H9 (cell line): ENCODE results near the gene CADM1. TPM values are rescaled to one million over a fixed set of nuclear protein-coding genes. Genes with fewer than 3 reads are reported as not detected.

Source experiments
- DNase-seq: peaks from one replicate; pipeline ENCODE4 v3.0.0-alpha.2; 2017
- H2AFZ ChIP-seq: one replicate; pipeline ENCODE4 v1.6.1; 2013; ENCODE audit warnings: mild to moderate bottlenecking, low read length, control low read depth, moderate library complexity
- H2AK5ac ChIP-seq: 2 replicates; pipeline ENCODE4 v1.6.1; 2013; ENCODE audit warnings: low read length, control low read depth, mixed read lengths; ENCODE audit not compliant: insufficient read length
- H2BK120ac ChIP-seq: one replicate; pipeline ENCODE4 v1.6.1; 2013; ENCODE audit warnings: low read depth, mild to moderate bottlenecking, low read length, control low read depth, inconsistent platforms; ENCODE audit not compliant: poor library complexity, severe bottlenecking
- H2BK12ac ChIP-seq: 2 replicates; pipeline ENCODE4 v1.6.1; 2013; ENCODE audit warnings: low read length, control low read depth, mixed read lengths, low read depth; ENCODE audit not compliant: insufficient read length
- H2BK15ac ChIP-seq: 2 replicates; pipeline ENCODE4 v1.6.1; 2013; ENCODE audit warnings: low read depth, low read length, control low read depth
- H2BK20ac ChIP-seq: one replicate; pipeline ENCODE4 v1.6.1; 2013; ENCODE audit warnings: low read depth, mild to moderate bottlenecking, low read length, control low read depth, inconsistent platforms; ENCODE audit not compliant: poor library complexity, severe bottlenecking
- H2BK5ac ChIP-seq: 2 replicates; pipeline ENCODE4 v1.6.1; 2013; ENCODE audit warnings: low read length, control low read depth, mixed read lengths; ENCODE audit not compliant: insufficient read length
- H3K14ac ChIP-seq: 2 replicates; pipeline ENCODE4 v1.6.1; 2013; ENCODE audit warnings: low read length, control low read depth; ENCODE audit not compliant: insufficient read depth
- H3K18ac ChIP-seq: 2 replicates; pipeline ENCODE4 v1.6.1; 2013; ENCODE audit warnings: low read depth, mild to moderate bottlenecking, mixed read lengths, low read length, control low read depth; ENCODE audit not compliant: insufficient read length
- H3K23ac ChIP-seq: 2 replicates; pipeline ENCODE4 v1.6.1; 2013; ENCODE audit warnings: low read length, control low read depth, mixed read lengths, low read depth; ENCODE audit not compliant: insufficient read length
- H3K23me2 ChIP-seq: 2 replicates; pipeline ENCODE4 v1.6.1; 2013; ENCODE audit warnings: low read depth, mild to moderate bottlenecking, mixed read lengths, low read length, control low read depth; ENCODE audit not compliant: insufficient read length, poor library complexity, severe bottlenecking
- H3K27ac ChIP-seq: 2 replicates; pipeline ENCODE4 v1.5.1; 2013; ENCODE audit warnings: low read length, control low read depth, mixed read lengths, low read depth; ENCODE audit not compliant: insufficient read length
- H3K27me3 ChIP-seq: 2 replicates; pipeline ENCODE4 v1.6.1; 2013; ENCODE audit warnings: low read length, control low read depth, inconsistent platforms; ENCODE audit not compliant: insufficient read depth
- H3K4ac ChIP-seq: 2 replicates; pipeline ENCODE4 v1.6.1; 2013; ENCODE audit warnings: low read depth, mild to moderate bottlenecking, control low read depth, inconsistent platforms, low read length, moderate library complexity
- H3K4me1 ChIP-seq: 2 replicates; pipeline ENCODE4 v1.6.1; 2013; ENCODE audit warnings: low read length, control low read depth, inconsistent platforms; ENCODE audit not compliant: insufficient read depth
- H3K4me2 ChIP-seq: 2 replicates; pipeline ENCODE4 v1.6.1; 2013; ENCODE audit warnings: low read length, control low read depth, mixed read lengths; ENCODE audit not compliant: insufficient read length, insufficient read depth
- H3K56ac ChIP-seq: 2 replicates; pipeline ENCODE4 v1.6.1; 2013; ENCODE audit warnings: low read depth, mild to moderate bottlenecking, mixed read lengths, low read length, control low read depth; ENCODE audit not compliant: insufficient read length
- H3K79me1 ChIP-seq: 2 replicates; pipeline ENCODE4 v1.6.1; 2013; ENCODE audit warnings: low read depth, mild to moderate bottlenecking, moderate library complexity, low read length, control low read depth, inconsistent platforms; ENCODE audit not compliant: insufficient read depth, poor library complexity, severe bottlenecking
- H3K79me2 ChIP-seq: 2 replicates; pipeline ENCODE4 v1.6.1; 2013; ENCODE audit warnings: low read length, control low read depth, inconsistent platforms; ENCODE audit not compliant: insufficient read depth
- H3K9ac ChIP-seq: 2 replicates; pipeline ENCODE4 v1.6.1; 2013; ENCODE audit warnings: low read length, control low read depth, mixed read lengths; ENCODE audit not compliant: insufficient read length; ENCODE audit errors: extremely low read depth
- H3K9me3 ChIP-seq: one replicate; pipeline ENCODE4 v1.6.1; 2013; ENCODE audit warnings: low read depth, low read length, inconsistent platforms; ENCODE audit not compliant: control insufficient read depth
- H3T11ph ChIP-seq: one replicate; pipeline ENCODE4 v1.6.1; 2013; ENCODE audit warnings: mild to moderate bottlenecking, low read length, control low read depth, inconsistent platforms
- H4K20me1 ChIP-seq: one replicate; pipeline ENCODE4 v1.6.1; 2013; ENCODE audit not compliant: control insufficient read depth, insufficient read length, insufficient read depth
- H4K5ac ChIP-seq: 2 replicates; pipeline ENCODE4 v1.6.1; 2013; ENCODE audit warnings: low read depth, mild to moderate bottlenecking, mixed read lengths, low read length, control low read depth; ENCODE audit not compliant: insufficient read length
- H4K8ac ChIP-seq: replicated peaks from 2 replicates; pipeline ENCODE4 v1.6.1; 2013; ENCODE audit warnings: low read length, control low read depth, mixed read lengths, low read depth; ENCODE audit not compliant: insufficient read length
- H4K91ac ChIP-seq: 2 replicates; pipeline ENCODE4 v1.6.1; 2013; ENCODE audit warnings: low read depth, mild to moderate bottlenecking, moderate library complexity, mixed read lengths, low read length, control low read depth; ENCODE audit not compliant: insufficient read length
- H3K27ac Mint-ChIP-seq, 3 experiments: 2 replicates in 2 of 3; 3 replicates in 1 of 3; pipeline ENCODE4 v1.8.0; 2020 to 2021; ENCODE audit warnings: mixed read lengths in 3 of 3, mild to moderate bottlenecking in 1 of 3, moderate library complexity in 1 of 3
- H3K27me3 Mint-ChIP-seq: 2 replicates; pipeline ENCODE4 v1.8.0; 2021; ENCODE audit warnings: low read depth, mild to moderate bottlenecking, moderate library complexity, mixed read lengths
- H3K36me3 Mint-ChIP-seq, 3 experiments: 2 replicates in 2 of 3; 3 replicates in 1 of 3; pipeline ENCODE4 v1.8.0; 2020 to 2021; ENCODE audit warnings: low read depth in 3 of 3, mixed read lengths in 3 of 3; ENCODE audit not compliant: insufficient read depth in 1 of 3
- H3K4me1 Mint-ChIP-seq, 2 experiments: 2 replicates each; pipeline ENCODE4 v1.8.0; 2020; ENCODE audit warnings: mixed read lengths in 2 of 2
- H3K4me3 Mint-ChIP-seq, 2 experiments: 2 replicates in 1 of 2; 3 replicates in 1 of 2; pipeline ENCODE4 v1.8.0; 2020 to 2021; ENCODE audit warnings: mild to moderate bottlenecking in 2 of 2, mixed read lengths in 2 of 2, moderate library complexity in 1 of 2
- H3K9me3 Mint-ChIP-seq, 2 experiments: 2 replicates in 1 of 2; 3 replicates in 1 of 2; pipeline ENCODE4 v1.8.0; 2020; ENCODE audit warnings: mild to moderate bottlenecking in 2 of 2, mixed read lengths in 2 of 2, moderate library complexity in 1 of 2
- CTCF ChIP-seq: fragments of 200-600 bp; sonication (generic); conservative IDR thresholded peaks from 3 replicates; pipeline ENCODE4 v1.8.0; 2021; ENCODE audit warnings: antibody characterized with exemption, mild to moderate bottlenecking
- WGBS: extraction: QIAGEN DNeasy Blood & Tissue Kit; methylation state at CpG from one replicate; pipeline ENCODE4 v1.1.7; 2013; ENCODE audit warnings: missing lambda C conversion rate, low lambda C conversion rate, mixed read lengths; ENCODE audit not compliant: insufficient read length; ENCODE audit errors: extremely low coverage; 5-methylcytosine and 5-hydroxymethylcytosine counted together
- total RNA-seq: library from RNA; stranded (reverse); gene quantifications from 2 replicates; pipeline ENCODE4 v1.2.1, GENCODE V29; 2021

The CADM1 gene
- total RNA-seq, 1 experiment from 2014 or later: 11.9 TPM

DNA sequence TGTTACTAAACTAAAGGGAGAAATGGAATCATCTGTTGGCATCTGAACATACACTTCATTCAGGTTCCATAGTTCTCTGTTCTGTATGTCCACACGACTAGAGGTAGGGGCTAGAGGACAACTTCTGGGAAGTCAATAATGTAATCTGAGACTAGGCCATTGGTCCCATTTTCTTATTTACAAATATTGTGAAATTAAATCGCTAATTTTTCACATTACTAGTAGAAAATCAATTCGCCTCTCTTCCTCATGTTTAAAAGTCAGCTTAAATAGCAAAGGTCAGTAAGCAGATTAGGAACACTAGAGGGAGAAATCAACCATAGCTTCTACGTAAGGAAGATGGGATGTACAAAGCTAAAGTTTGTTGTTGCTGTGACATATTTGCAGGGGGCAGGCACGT is 59.7 kb downstream of the CADM1 start:
- no peak overlapping the region for H2BK12ac ChIP-seq
- no peak overlapping the region for H3K9ac ChIP-seq
- H3K4ac ChIP-seq: no peak overlapping the region
- H3K18ac ChIP-seq: no peak overlapping the region
- no peak overlapping the region for H3K27ac ChIP-seq
- WGBS: no CpG with 5 or more reads among the region's 5 CpGs
- Mint-ChIP-seq H3K9me3 (peaks cover 12 to 13% of the 10 kb centered on the region in 2 experiments), H3K4me1 (no peaks in the 10 kb centered on the region), H3K27me3 (peaks cover 15% of the 10 kb centered on the region), H3K4me3 (no peak overlapping the region), H3K36me3 (peaks cover 5 to 9% (median 8%) of the 10 kb centered on the region in 3 experiments; a peak in 5 of 7 replicates), H3K27ac (no peak overlapping the region)
- no peak overlapping the region for H3T11ph ChIP-seq
- no peak overlapping the region for H2BK20ac ChIP-seq
- H2BK120ac ChIP-seq: no peak overlapping the region
- no peaks in the 10 kb centered on the region for H3K4me1 ChIP-seq
- H3K14ac ChIP-seq: no peak overlapping the region
- no peak for DNase-seq
- H3K79me2 ChIP-seq: no peaks in the 10 kb centered on the region
- H3K23me2 ChIP-seq: no peaks in the 10 kb centered on the region
- H4K91ac ChIP-seq: no peak overlapping the region
- H4K20me1 ChIP-seq: no peaks in the 10 kb centered on the region
- TF ChIP-seq CTCF: no peak
- H3K9me3 ChIP-seq: no peaks in the 10 kb centered on the region
- H2BK5ac ChIP-seq: no peak overlapping the region
- no peak overlapping the region for H3K4me2 ChIP-seq
- no peak overlapping the region for H2AK5ac ChIP-seq
- no peaks in the 10 kb centered on the region for H3K79me1 ChIP-seq
- no peaks in the 10 kb centered on the region for H3K27me3 ChIP-seq
- no peak overlapping the region for H2AFZ ChIP-seq
- H2BK15ac ChIP-seq: no peak overlapping the region
- H4K5ac ChIP-seq: no peak overlapping the region
- H3K56ac ChIP-seq: no peak overlapping the region
- H4K8ac ChIP-seq: no peak overlapping the region
- no peak overlapping the region for H3K23ac ChIP-seq
